A549 (cell line): ENCODE results near the gene CD99L2. TPM values are rescaled to one million over a fixed set of nuclear protein-coding genes. Genes with fewer than 3 reads are reported as not detected.

Source experiments
- ATAC-seq, 2 experiments: fragments of 200-7000 bp in 1 of 2; fragments of >200 bp in 1 of 2; cut with Nextera tagmentation in 1 of 2; cut with Tn5 transposase in 1 of 2; 3 replicates each; pipeline versions ENCODE4 v1.8.0 to v1.9.1; 2018 to 2020; ENCODE audit warnings: mild to moderate bottlenecking in 1 of 2, moderate library complexity in 1 of 2
- CTCF ChIA-PET: fragments of 300-600 bp; sonication (Branson Sonifier 250); formaldehyde crosslinking; extraction: SDS; loops from one replicate; lab custom pipeline; 2021; ENCODE audit warnings: antibody characterized with exemption, inconsistent platforms; lab: Yijun Ruan, JAX
- POLR2A ChIA-PET: fragments of 350-600 bp; formaldehyde crosslinking; extraction: SDS; loops from one replicate; lab custom pipeline; 2021; ENCODE audit warnings: antibody characterized with exemption, inconsistent platforms; lab: Yijun Ruan, JAX
- DNase-seq, 2 experiments: peaks; one replicate each; pipeline versions ENCODE4 v3.0.0 to v3.0.0-alpha.2; 2011 to 2016; ENCODE audit warnings: low read depth in 1 of 2, low spot score in 1 of 2
- FAIRE-seq: peaks from 2 replicates; lab custom pipeline; 2011; peaks lifted over from hg19 to GRCh38; lab: Jason Lieb, UNC
- H3K27ac ChIP-seq, 2 experiments: fragments of >200 bp; sonication (Bioruptor Twin); formaldehyde crosslinking; 3 replicates each; pipeline ENCODE4 v1.5.1; 2016 to 2017
- H3K4me1 ChIP-seq: fragments of >200 bp; sonication (Bioruptor Twin); formaldehyde crosslinking; 3 replicates; pipeline ENCODE4 v1.6.1; 2016
- H3K4me2 ChIP-seq: fragments of >200 bp; sonication (Bioruptor Twin); formaldehyde crosslinking; 3 replicates; pipeline ENCODE4 v1.6.1; 2016
- H3K4me3 ChIP-seq: fragments of >200 bp; sonication (Bioruptor Twin); formaldehyde crosslinking; 3 replicates; pipeline ENCODE4 v1.5.1; 2016
- H3K9me3 ChIP-seq: fragments of >200 bp; sonication (Bioruptor Twin); formaldehyde crosslinking; 3 replicates; pipeline ENCODE4 v1.6.1; 2016
- CBX2 ChIP-seq: fragments of 200-600 bp; sonication (generic); IDR thresholded peaks from 2 replicates; pipeline ENCODE4 v1.6.1; 2016; ENCODE audit warnings: low read depth, mild to moderate bottlenecking, borderline replicate concordance
- HOXA7 ChIP-seq: fragments of 250-450 bp; sonication (Bioruptor Pico); IDR thresholded peaks from 2 replicates; pipeline ENCODE4 v1.5.0; 2020; ENCODE audit warnings: mild to moderate bottlenecking, moderate library complexity
- KDM1A ChIP-seq: fragments of 200-600 bp; sonication (generic); IDR thresholded peaks from 2 replicates; pipeline ENCODE4 v1.6.1; 2016; ENCODE audit warnings: low read depth, mild to moderate bottlenecking
- MAFK ChIP-seq: fragments of 450-650 bp; IDR thresholded peaks from 2 replicates; pipeline ENCODE4 v1.6.1; 2014; ENCODE audit not compliant: partially characterized antibody
- SREBF2 ChIP-seq: fragments of 450-650 bp; IDR thresholded peaks from 2 replicates; pipeline ENCODE4 v1.6.1; 2014; ENCODE audit warnings: mild to moderate bottlenecking, moderate library complexity
- WGBS: methylation state at CpG from one replicate; pipeline ENCODE4 v1.1.6; 2017; ENCODE audit errors: missing lambda C conversion rate; 5-methylcytosine and 5-hydroxymethylcytosine counted together
- polyA plus RNA-seq, 4 experiments: library from polyadenylated mRNA; depleted of rRNA in 3 of 4; stranded (reverse); fragments of >200 nt; fragmentation: RNase III in 1 of 4; extraction: RNeasy Plus Mini Kit Qiagen cat#74134 plus additional on column Dnase treatment in 1 of 4; gene quantifications; 2 replicates in 3 of 4; 3 replicates in 1 of 4; pipeline ENCODE4 v1.2.3, GENCODE V29; 2011 to 2017
- TF ChIP-seq, protein P1 (sequence below): fragments of 200-600 bp; sonication (generic); IDR thresholded peaks from 2 replicates; pipeline ENCODE4 v1.6.1; 2016; ENCODE audit warnings: antibody characterized with exemption, mild to moderate bottlenecking, moderate library complexity
- TF ChIP-seq, protein P2 (sequence below): fragments of >200 bp; sonication (Bioruptor Twin); formaldehyde crosslinking; IDR thresholded peaks from 3 replicates; pipeline ENCODE4 v1.5.1; 2016
- TF ChIP-seq, protein P3 (sequence below): IDR thresholded peaks from 2 replicates; pipeline ENCODE4 v1.6.1; 2012; ENCODE audit warnings: low read depth, borderline replicate concordance

The CD99L2 gene
- polyA plus RNA-seq, 2 of the 4 experiments (the other 2 are of a cell fraction), result 50.5 to 66.5 TPM

DNA sequence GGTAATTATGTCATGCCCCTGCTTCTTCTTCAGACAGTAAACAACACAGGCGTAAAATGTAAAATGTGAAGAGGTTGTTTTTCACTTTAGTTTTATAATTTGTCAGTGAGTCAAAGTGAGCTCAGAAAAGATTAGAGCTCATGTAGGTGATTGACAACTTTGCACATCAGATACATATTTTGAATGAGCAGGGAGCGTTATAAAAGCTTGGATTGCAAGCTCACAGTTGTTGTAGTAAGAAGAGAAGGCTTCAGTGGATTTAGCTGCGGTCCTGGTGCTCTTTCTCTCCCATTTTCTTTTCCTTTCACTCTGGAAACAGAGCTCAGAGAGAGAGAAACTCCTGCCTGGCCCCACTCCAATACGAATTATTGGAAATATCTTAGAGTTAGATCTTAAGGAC lies 178.8 kb downstream of the CD99L2 start:
- TF ChIP-seq SREBF2, result no peak
- TF ChIP-seq, protein P1, sequence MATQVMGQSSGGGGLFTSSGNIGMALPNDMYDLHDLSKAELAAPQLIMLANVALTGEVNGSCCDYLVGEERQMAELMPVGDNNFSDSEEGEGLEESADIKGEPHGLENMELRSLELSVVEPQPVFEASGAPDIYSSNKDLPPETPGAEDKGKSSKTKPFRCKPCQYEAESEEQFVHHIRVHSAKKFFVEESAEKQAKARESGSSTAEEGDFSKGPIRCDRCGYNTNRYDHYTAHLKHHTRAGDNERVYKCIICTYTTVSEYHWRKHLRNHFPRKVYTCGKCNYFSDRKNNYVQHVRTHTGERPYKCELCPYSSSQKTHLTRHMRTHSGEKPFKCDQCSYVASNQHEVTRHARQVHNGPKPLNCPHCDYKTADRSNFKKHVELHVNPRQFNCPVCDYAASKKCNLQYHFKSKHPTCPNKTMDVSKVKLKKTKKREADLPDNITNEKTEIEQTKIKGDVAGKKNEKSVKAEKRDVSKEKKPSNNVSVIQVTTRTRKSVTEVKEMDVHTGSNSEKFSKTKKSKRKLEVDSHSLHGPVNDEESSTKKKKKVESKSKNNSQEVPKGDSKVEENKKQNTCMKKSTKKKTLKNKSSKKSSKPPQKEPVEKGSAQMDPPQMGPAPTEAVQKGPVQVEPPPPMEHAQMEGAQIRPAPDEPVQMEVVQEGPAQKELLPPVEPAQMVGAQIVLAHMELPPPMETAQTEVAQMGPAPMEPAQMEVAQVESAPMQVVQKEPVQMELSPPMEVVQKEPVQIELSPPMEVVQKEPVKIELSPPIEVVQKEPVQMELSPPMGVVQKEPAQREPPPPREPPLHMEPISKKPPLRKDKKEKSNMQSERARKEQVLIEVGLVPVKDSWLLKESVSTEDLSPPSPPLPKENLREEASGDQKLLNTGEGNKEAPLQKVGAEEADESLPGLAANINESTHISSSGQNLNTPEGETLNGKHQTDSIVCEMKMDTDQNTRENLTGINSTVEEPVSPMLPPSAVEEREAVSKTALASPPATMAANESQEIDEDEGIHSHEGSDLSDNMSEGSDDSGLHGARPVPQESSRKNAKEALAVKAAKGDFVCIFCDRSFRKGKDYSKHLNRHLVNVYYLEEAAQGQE, result no peak
- TF ChIP-seq, protein P2, sequence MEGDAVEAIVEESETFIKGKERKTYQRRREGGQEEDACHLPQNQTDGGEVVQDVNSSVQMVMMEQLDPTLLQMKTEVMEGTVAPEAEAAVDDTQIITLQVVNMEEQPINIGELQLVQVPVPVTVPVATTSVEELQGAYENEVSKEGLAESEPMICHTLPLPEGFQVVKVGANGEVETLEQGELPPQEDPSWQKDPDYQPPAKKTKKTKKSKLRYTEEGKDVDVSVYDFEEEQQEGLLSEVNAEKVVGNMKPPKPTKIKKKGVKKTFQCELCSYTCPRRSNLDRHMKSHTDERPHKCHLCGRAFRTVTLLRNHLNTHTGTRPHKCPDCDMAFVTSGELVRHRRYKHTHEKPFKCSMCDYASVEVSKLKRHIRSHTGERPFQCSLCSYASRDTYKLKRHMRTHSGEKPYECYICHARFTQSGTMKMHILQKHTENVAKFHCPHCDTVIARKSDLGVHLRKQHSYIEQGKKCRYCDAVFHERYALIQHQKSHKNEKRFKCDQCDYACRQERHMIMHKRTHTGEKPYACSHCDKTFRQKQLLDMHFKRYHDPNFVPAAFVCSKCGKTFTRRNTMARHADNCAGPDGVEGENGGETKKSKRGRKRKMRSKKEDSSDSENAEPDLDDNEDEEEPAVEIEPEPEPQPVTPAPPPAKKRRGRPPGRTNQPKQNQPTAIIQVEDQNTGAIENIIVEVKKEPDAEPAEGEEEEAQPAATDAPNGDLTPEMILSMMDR, result no peak
- TF ChIP-seq KDM1A, result no peak
- TF ChIP-seq, protein P3, sequence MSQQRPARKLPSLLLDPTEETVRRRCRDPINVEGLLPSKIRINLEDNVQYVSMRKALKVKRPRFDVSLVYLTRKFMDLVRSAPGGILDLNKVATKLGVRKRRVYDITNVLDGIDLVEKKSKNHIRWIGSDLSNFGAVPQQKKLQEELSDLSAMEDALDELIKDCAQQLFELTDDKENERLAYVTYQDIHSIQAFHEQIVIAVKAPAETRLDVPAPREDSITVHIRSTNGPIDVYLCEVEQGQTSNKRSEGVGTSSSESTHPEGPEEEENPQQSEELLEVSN, result no peak
- no peak for TF ChIP-seq MAFK
- TF ChIP-seq CBX2, result no peak
- TF ChIP-seq HOXA7 (CRISPR knock-in tag), result no peak
- TF ChIP-seq, all 56 proteins: peak for 0
- Histone ChIP-seq H3K9me3 (no peaks in the 10 kb centered on the region), H3K4me2 (no peak overlapping the region), H3K27ac (no peak overlapping the region), H3K4me3 (no peak overlapping the region), H3K4me1 (0 out of 3 replicates have a peak, but pooled peaks cover 6% of the 10 kb centered on the region)
- no peak for DNase-seq
- 91% methylated on average over 4 of the region's 4 CpGs for WGBS
- ChIA-PET POLR2A (no interaction called here), CTCF (interaction anchor here (1.1 to 2.7 kb wide), 5 partner anchors 23 to 779 kb away, joined by 3 to 9 read pairs (median 4); no protein-coding TSS in a partner anchor)
- ATAC-seq, result no peak
- FAIRE-seq, result no peak

Other genes starting within 250 kb of the CD99L2 start
- 26.6 and 28.3 TPM in 2 replicates for gene MTMR1, start 205.3 kb downstream of the CD99L2 start, polyA plus RNA-seq (2011; rRNA removed)
- 17.3 to 18.7 TPM (median 17.4 TPM) in 3 replicates for gene MTMR1, start 205.3 kb downstream of the CD99L2 start, polyA plus RNA-seq (2017; fragmentation: RNase III; extraction: RNeasy Plus Mini Kit Qiagen cat#74134 plus additional on column Dnase treatment)
- gene HMGB3, start 84.7 kb upstream of the CD99L2 start, polyA plus RNA-seq (2011; rRNA removed), result 110 and 142 TPM in 2 replicates
- gene HMGB3, start 84.7 kb upstream of the CD99L2 start, polyA plus RNA-seq (2017; fragmentation: RNase III; extraction: RNeasy Plus Mini Kit Qiagen cat#74134 plus additional on column Dnase treatment), result 94.6 to 121 TPM (median 104 TPM) in 3 replicates